GM23248 (cell line): ENCODE measurements around the gene TLL1. TPM values are rescaled to one million over a fixed set of nuclear protein-coding genes. Genes with fewer than 3 reads are reported as not detected.

Experiments
- DNase-seq: peaks from one replicate; pipeline ENCODE4 v3.0.0-alpha.2; 2015
- H2AFZ ChIP-seq: fragments of 200-600 bp; sonication (generic); 2 replicates; pipeline ENCODE4 v1.6.1; 2016; ENCODE audit warnings: antibody characterized with exemption
- H3F3A ChIP-seq: fragments of 200-600 bp; sonication (generic); 2 replicates; pipeline ENCODE4 v1.6.1; 2016; ENCODE audit warnings: mild to moderate bottlenecking, antibody characterized with exemption, mixed run types; ENCODE audit not compliant: insufficient read depth
- H3K27ac ChIP-seq: fragments of 200-600 bp; sonication (generic); 2 replicates; pipeline ENCODE4 v1.5.1; 2016; ENCODE audit warnings: mild to moderate bottlenecking
- H3K27me3 ChIP-seq: fragments of 200-600 bp; sonication (generic); replicated peaks from 2 replicates; pipeline ENCODE4 v1.6.1; 2016; ENCODE audit warnings: mild to moderate bottlenecking; ENCODE audit not compliant: insufficient read depth
- H3K36me3 ChIP-seq: fragments of 200-600 bp; sonication (generic); 2 replicates; pipeline ENCODE4 v1.6.1; 2016; ENCODE audit warnings: low read depth, mild to moderate bottlenecking
- H3K4me1 ChIP-seq: fragments of 200-600 bp; sonication (generic); 2 replicates; pipeline ENCODE4 v1.6.1; 2016; ENCODE audit warnings: mild to moderate bottlenecking; ENCODE audit not compliant: insufficient read depth
- H3K4me2 ChIP-seq: fragments of 200-600 bp; sonication (generic); one replicate; pipeline ENCODE4 v1.6.1; 2016; ENCODE audit warnings: mild to moderate bottlenecking; ENCODE audit not compliant: unreplicated experiment
- H3K4me3 ChIP-seq: fragments of 200-600 bp; sonication (generic); 2 replicates; pipeline ENCODE4 v1.5.1; 2016; ENCODE audit warnings: mild to moderate bottlenecking
- H3K79me2 ChIP-seq: fragments of 200-600 bp; sonication (generic); 2 replicates; pipeline ENCODE4 v1.6.1; 2016; ENCODE audit warnings: mild to moderate bottlenecking; ENCODE audit not compliant: insufficient read depth
- H3K9ac ChIP-seq: fragments of 200-600 bp; sonication (generic); 2 replicates; pipeline ENCODE4 v1.6.1; 2016; ENCODE audit warnings: mild to moderate bottlenecking
- H3K9me2 ChIP-seq: fragments of 200-600 bp; sonication (generic); 2 replicates; pipeline ENCODE4 v1.6.1; 2016; ENCODE audit warnings: mixed run types, mild to moderate bottlenecking, moderate library complexity; ENCODE audit not compliant: insufficient read depth
- H3K9me3 ChIP-seq: fragments of 200-600 bp; sonication (generic); one replicate; pipeline ENCODE4 v1.6.1; 2017; ENCODE audit warnings: low read depth
- H4K20me1 ChIP-seq: fragments of 200-600 bp; sonication (generic); 2 replicates; pipeline ENCODE4 v1.6.0; 2016; ENCODE audit not compliant: insufficient read depth
- EZH2 ChIP-seq: fragments of 200-600 bp; sonication (generic); IDR thresholded peaks from 2 replicates; pipeline ENCODE4 v1.6.1; 2018; ENCODE audit warnings: antibody characterized with exemption, mild to moderate bottlenecking; ENCODE audit not compliant: insufficient read depth, poor library complexity, severe bottlenecking
- EZH2phosphoT487 ChIP-seq: fragments of 200-600 bp; sonication (generic); IDR thresholded peaks from 2 replicates; pipeline ENCODE4 v1.6.1; 2018; ENCODE audit warnings: antibody characterized with exemption, moderate library complexity, mild to moderate bottlenecking, low read depth; ENCODE audit not compliant: insufficient read depth
- WGBS, 2 experiments: methylation state at CpG; one replicate each; pipeline ENCODE4 v1.1.6; 2015 to 2017; ENCODE audit warnings: low lambda C conversion rate in 2 of 2, low coverage in 1 of 2; ENCODE audit errors: missing lambda C conversion rate in 2 of 2; 5-methylcytosine and 5-hydroxymethylcytosine counted together
- in situ Hi-C: fragments of 300-500 bp; cut with MboI; formaldehyde crosslinking; loops from 2 replicates; pipeline ENCODE4 v1.15.0; 2020
- polyA plus RNA-seq: library from polyadenylated mRNA; unstranded; fragments of >200 nt; fragmentation: Nextera tagmentation; extraction: Ambion mirVana; gene quantifications from 2 replicates; pipeline ENCODE4 v1.2.1, GENCODE V29; 2016
- total RNA-seq: library from RNA; depleted of rRNA; stranded (reverse); fragments of >200 nt; shearing (Covaris generic); gene quantifications from 2 replicates; pipeline ENCODE4 v1.2.3, GENCODE V29; 2014

The TLL1 gene
- total and polyA plus RNA-seq, 2 experiments from 2014 or later: not detected

GRCh38 chr4:166012129-166013030 is 139.3 kb downstream of the TLL1 start:
- no peaks in the 10 kb centered on the region for H4K20me1 ChIP-seq
- DNase-seq: no peak
- H3K4me3 ChIP-seq: no peak overlapping the region
- H3K79me2 ChIP-seq: no peaks in the 10 kb centered on the region
- H3K36me3 ChIP-seq: no peaks in the 10 kb centered on the region
- no peak overlapping the region for H2AFZ ChIP-seq
- no peak overlapping the region for H3K4me2 ChIP-seq
- no peaks in the 10 kb centered on the region for H3K9me3 ChIP-seq
- WGBS, 2 experiments: 0 to 12% methylated on average over 2 of the region's 2 CpGs
- no peaks in the 10 kb centered on the region for H3K9me2 ChIP-seq
- no peaks in the 10 kb centered on the region for H3K27me3 ChIP-seq
- no peaks in the 10 kb centered on the region for H3K4me1 ChIP-seq
- no peaks in the 10 kb centered on the region for H3F3A ChIP-seq
- no peak overlapping the region for H3K9ac ChIP-seq
- no peak for TF ChIP-seq EZH2phosphoT487
- TF ChIP-seq EZH2: no peak
- no peak overlapping the region for H3K27ac ChIP-seq
- in situ Hi-C loops: no loop called here

- H2AFZ ChIP-seq: no peak overlapping the region
- no peak overlapping the region for H3K27ac ChIP-seq
- no peaks in the 10 kb centered on the region for H3K9me2 ChIP-seq
- no peaks in the 10 kb centered on the region for H3K27me3 ChIP-seq
- H3K4me2 ChIP-seq: no peak overlapping the region
- H3K4me3 ChIP-seq: no peak overlapping the region
- no peaks in the 10 kb centered on the region for H3K36me3 ChIP-seq
- in situ Hi-C loops: no loop called here
- no peaks in the 10 kb centered on the region for H4K20me1 ChIP-seq
- 53% methylated on average over 6 of the region's 6 CpGs for WGBS, 2 experiments
- no peak for DNase-seq
- H3K4me1 ChIP-seq: no peaks in the 10 kb centered on the region
- no peaks in the 10 kb centered on the region for H3K79me2 ChIP-seq
- H3K9ac ChIP-seq: no peak overlapping the region
- no peaks in the 10 kb centered on the region for H3K9me3 ChIP-seq
- no peaks in the 10 kb centered on the region for H3F3A ChIP-seq
- TF ChIP-seq EZH2phosphoT487: no peak
Observed at GRCh38 chr4:166014411-166014810, 141.4 kb downstream of the TLL1 start.

DNA sequence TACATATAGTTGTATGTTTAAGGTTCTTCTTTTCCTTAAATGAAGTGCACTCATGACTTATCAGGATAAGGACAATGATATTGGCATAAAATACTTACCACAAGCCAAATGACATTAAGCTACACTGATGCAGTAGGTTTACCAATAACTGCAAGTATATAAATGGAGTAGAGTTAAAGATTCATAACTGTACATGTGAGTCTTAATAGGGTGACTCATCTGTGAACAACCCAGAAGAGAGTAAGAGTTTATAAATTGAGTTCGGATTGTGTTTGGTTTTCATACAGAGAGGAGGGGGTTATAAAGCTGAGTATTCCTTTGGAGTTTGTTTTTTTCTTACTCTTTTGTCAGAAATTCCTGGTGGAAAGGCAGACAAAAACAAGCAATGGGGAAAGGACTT is 144.8 kb downstream of the TLL1 start:
- no peak overlapping the region for H3K27ac ChIP-seq
- H3K4me1 ChIP-seq: no peaks in the 10 kb centered on the region
- H2AFZ ChIP-seq: no peak overlapping the region
- no peak for TF ChIP-seq EZH2phosphoT487
- no peak for TF ChIP-seq EZH2
- no peak for DNase-seq
- no peaks in the 10 kb centered on the region for H4K20me1 ChIP-seq
- H3K36me3 ChIP-seq: no peaks in the 10 kb centered on the region
- H3F3A ChIP-seq: no peaks in the 10 kb centered on the region
- no peaks in the 10 kb centered on the region for H3K27me3 ChIP-seq
- no peak overlapping the region for H3K9ac ChIP-seq
- no peak overlapping the region for H3K4me3 ChIP-seq
- 10 to 14% methylated on average over 1 of the region's 1 CpG for WGBS, 2 experiments
- no peaks in the 10 kb centered on the region for H3K9me2 ChIP-seq
- no peaks in the 10 kb centered on the region for H3K79me2 ChIP-seq
- no peak overlapping the region for H3K4me2 ChIP-seq
- H3K9me3 ChIP-seq: no peaks in the 10 kb centered on the region
- in situ Hi-C loops: no loop called here

- Histone ChIP-seq H3K9ac (no peak overlapping the region), H3K9me2 (no peaks in the 10 kb centered on the region), H3K27ac (no peak overlapping the region), H4K20me1 (no peaks in the 10 kb centered on the region), H3K4me3 (no peak overlapping the region), H3K27me3 (no peaks in the 10 kb centered on the region), H3K4me1 (no peaks in the 10 kb centered on the region), H3F3A (no peaks in the 10 kb centered on the region), H3K36me3 (no peaks in the 10 kb centered on the region), H3K79me2 (no peaks in the 10 kb centered on the region), H2AFZ (no peak overlapping the region), H3K9me3 (no peaks in the 10 kb centered on the region), H3K4me2 (no peak overlapping the region)
- 10 to 18% methylated on average over 2 of the region's 2 CpGs for WGBS, 2 experiments
- no peak for DNase-seq
- in situ Hi-C loops: no loop called here
- TF ChIP-seq EZH2phosphoT487 (no peak), EZH2 (no peak)
Observed at GRCh38 chr4:166019441-166020220, 146.6 kb downstream of the TLL1 start.
